H9 (cell line): ENCODE results near the gene BASP1. TPM values are rescaled to one million over a fixed set of nuclear protein-coding genes. Genes with fewer than 3 reads are reported as not detected.

Experiments used
- DNase-seq: peaks from one replicate; pipeline ENCODE4 v3.0.0-alpha.2; 2017
- H2AFZ ChIP-seq: one replicate; pipeline ENCODE4 v1.6.1; 2013; ENCODE audit warnings: mild to moderate bottlenecking, low read length, control low read depth, moderate library complexity
- H2AK5ac ChIP-seq: 2 replicates; pipeline ENCODE4 v1.6.1; 2013; ENCODE audit warnings: low read length, control low read depth, mixed read lengths; ENCODE audit not compliant: insufficient read length
- H2BK120ac ChIP-seq: one replicate; pipeline ENCODE4 v1.6.1; 2013; ENCODE audit warnings: low read depth, mild to moderate bottlenecking, low read length, control low read depth, inconsistent platforms; ENCODE audit not compliant: poor library complexity, severe bottlenecking
- H2BK12ac ChIP-seq: 2 replicates; pipeline ENCODE4 v1.6.1; 2013; ENCODE audit warnings: low read length, control low read depth, mixed read lengths, low read depth; ENCODE audit not compliant: insufficient read length
- H2BK15ac ChIP-seq: 2 replicates; pipeline ENCODE4 v1.6.1; 2013; ENCODE audit warnings: low read depth, low read length, control low read depth
- H2BK20ac ChIP-seq: one replicate; pipeline ENCODE4 v1.6.1; 2013; ENCODE audit warnings: low read depth, mild to moderate bottlenecking, low read length, control low read depth, inconsistent platforms; ENCODE audit not compliant: poor library complexity, severe bottlenecking
- H2BK5ac ChIP-seq: 2 replicates; pipeline ENCODE4 v1.6.1; 2013; ENCODE audit warnings: low read length, control low read depth, mixed read lengths; ENCODE audit not compliant: insufficient read length
- H3K14ac ChIP-seq: 2 replicates; pipeline ENCODE4 v1.6.1; 2013; ENCODE audit warnings: low read length, control low read depth; ENCODE audit not compliant: insufficient read depth
- H3K18ac ChIP-seq: 2 replicates; pipeline ENCODE4 v1.6.1; 2013; ENCODE audit warnings: low read depth, mild to moderate bottlenecking, mixed read lengths, low read length, control low read depth; ENCODE audit not compliant: insufficient read length
- H3K23ac ChIP-seq: 2 replicates; pipeline ENCODE4 v1.6.1; 2013; ENCODE audit warnings: low read length, control low read depth, mixed read lengths, low read depth; ENCODE audit not compliant: insufficient read length
- H3K23me2 ChIP-seq: 2 replicates; pipeline ENCODE4 v1.6.1; 2013; ENCODE audit warnings: low read depth, mild to moderate bottlenecking, mixed read lengths, low read length, control low read depth; ENCODE audit not compliant: insufficient read length, poor library complexity, severe bottlenecking
- H3K27ac ChIP-seq: 2 replicates; pipeline ENCODE4 v1.5.1; 2013; ENCODE audit warnings: low read length, control low read depth, mixed read lengths, low read depth; ENCODE audit not compliant: insufficient read length
- H3K27me3 ChIP-seq: 2 replicates; pipeline ENCODE4 v1.6.1; 2013; ENCODE audit warnings: low read length, control low read depth, inconsistent platforms; ENCODE audit not compliant: insufficient read depth
- H3K4ac ChIP-seq: 2 replicates; pipeline ENCODE4 v1.6.1; 2013; ENCODE audit warnings: low read depth, mild to moderate bottlenecking, control low read depth, inconsistent platforms, low read length, moderate library complexity
- H3K4me1 ChIP-seq: 2 replicates; pipeline ENCODE4 v1.6.1; 2013; ENCODE audit warnings: low read length, control low read depth, inconsistent platforms; ENCODE audit not compliant: insufficient read depth
- H3K4me2 ChIP-seq: 2 replicates; pipeline ENCODE4 v1.6.1; 2013; ENCODE audit warnings: low read length, control low read depth, mixed read lengths; ENCODE audit not compliant: insufficient read length, insufficient read depth
- H3K56ac ChIP-seq: 2 replicates; pipeline ENCODE4 v1.6.1; 2013; ENCODE audit warnings: low read depth, mild to moderate bottlenecking, mixed read lengths, low read length, control low read depth; ENCODE audit not compliant: insufficient read length
- H3K79me1 ChIP-seq: 2 replicates; pipeline ENCODE4 v1.6.1; 2013; ENCODE audit warnings: low read depth, mild to moderate bottlenecking, moderate library complexity, low read length, control low read depth, inconsistent platforms; ENCODE audit not compliant: insufficient read depth, poor library complexity, severe bottlenecking
- H3K79me2 ChIP-seq: 2 replicates; pipeline ENCODE4 v1.6.1; 2013; ENCODE audit warnings: low read length, control low read depth, inconsistent platforms; ENCODE audit not compliant: insufficient read depth
- H3K9ac ChIP-seq: 2 replicates; pipeline ENCODE4 v1.6.1; 2013; ENCODE audit warnings: low read length, control low read depth, mixed read lengths; ENCODE audit not compliant: insufficient read length; ENCODE audit errors: extremely low read depth
- H3K9me3 ChIP-seq: one replicate; pipeline ENCODE4 v1.6.1; 2013; ENCODE audit warnings: low read depth, low read length, inconsistent platforms; ENCODE audit not compliant: control insufficient read depth
- H3T11ph ChIP-seq: one replicate; pipeline ENCODE4 v1.6.1; 2013; ENCODE audit warnings: mild to moderate bottlenecking, low read length, control low read depth, inconsistent platforms
- H4K20me1 ChIP-seq: one replicate; pipeline ENCODE4 v1.6.1; 2013; ENCODE audit not compliant: control insufficient read depth, insufficient read length, insufficient read depth
- H4K5ac ChIP-seq: 2 replicates; pipeline ENCODE4 v1.6.1; 2013; ENCODE audit warnings: low read depth, mild to moderate bottlenecking, mixed read lengths, low read length, control low read depth; ENCODE audit not compliant: insufficient read length
- H4K8ac ChIP-seq: replicated peaks from 2 replicates; pipeline ENCODE4 v1.6.1; 2013; ENCODE audit warnings: low read length, control low read depth, mixed read lengths, low read depth; ENCODE audit not compliant: insufficient read length
- H4K91ac ChIP-seq: 2 replicates; pipeline ENCODE4 v1.6.1; 2013; ENCODE audit warnings: low read depth, mild to moderate bottlenecking, moderate library complexity, mixed read lengths, low read length, control low read depth; ENCODE audit not compliant: insufficient read length
- H3K27ac Mint-ChIP-seq, 3 experiments: 2 replicates in 2 of 3; 3 replicates in 1 of 3; pipeline ENCODE4 v1.8.0; 2020 to 2021; ENCODE audit warnings: mixed read lengths in 3 of 3, mild to moderate bottlenecking in 1 of 3, moderate library complexity in 1 of 3
- H3K27me3 Mint-ChIP-seq: 2 replicates; pipeline ENCODE4 v1.8.0; 2021; ENCODE audit warnings: low read depth, mild to moderate bottlenecking, moderate library complexity, mixed read lengths
- H3K36me3 Mint-ChIP-seq, 3 experiments: 2 replicates in 2 of 3; 3 replicates in 1 of 3; pipeline ENCODE4 v1.8.0; 2020 to 2021; ENCODE audit warnings: low read depth in 3 of 3, mixed read lengths in 3 of 3; ENCODE audit not compliant: insufficient read depth in 1 of 3
- H3K4me1 Mint-ChIP-seq, 2 experiments: 2 replicates each; pipeline ENCODE4 v1.8.0; 2020; ENCODE audit warnings: mixed read lengths in 2 of 2
- H3K4me3 Mint-ChIP-seq, 2 experiments: 2 replicates in 1 of 2; 3 replicates in 1 of 2; pipeline ENCODE4 v1.8.0; 2020 to 2021; ENCODE audit warnings: mild to moderate bottlenecking in 2 of 2, mixed read lengths in 2 of 2, moderate library complexity in 1 of 2
- H3K9me3 Mint-ChIP-seq, 2 experiments: 2 replicates in 1 of 2; 3 replicates in 1 of 2; pipeline ENCODE4 v1.8.0; 2020; ENCODE audit warnings: mild to moderate bottlenecking in 2 of 2, mixed read lengths in 2 of 2, moderate library complexity in 1 of 2
- CTCF ChIP-seq: fragments of 200-600 bp; sonication (generic); conservative IDR thresholded peaks from 3 replicates; pipeline ENCODE4 v1.8.0; 2021; ENCODE audit warnings: antibody characterized with exemption, mild to moderate bottlenecking
- WGBS: extraction: QIAGEN DNeasy Blood & Tissue Kit; methylation state at CpG from one replicate; pipeline ENCODE4 v1.1.7; 2013; ENCODE audit warnings: missing lambda C conversion rate, low lambda C conversion rate, mixed read lengths; ENCODE audit not compliant: insufficient read length; ENCODE audit errors: extremely low coverage; 5-methylcytosine and 5-hydroxymethylcytosine counted together
- total RNA-seq: library from RNA; stranded (reverse); gene quantifications from 2 replicates; pipeline ENCODE4 v1.2.1, GENCODE V29; 2021

BASP1 gene
- total RNA-seq, 1 experiment from 2014 or later: 180 TPM

GRCh38 chr5:17265041-17265440 is 47.6 kb downstream of the BASP1 start:
- Histone ChIP-seq H3K23me2 (no peaks in the 10 kb centered on the region), H3K79me2 (peaks cover 15% of the 10 kb centered on the region; the same call in 1 of the 2 replicates), H2AFZ (no peak overlapping the region), H3K79me1 (no peaks in the 10 kb centered on the region), H3K56ac (no peak overlapping the region), H2BK12ac (no peak overlapping the region), H3K18ac (no peak overlapping the region), H3K27ac (no peak overlapping the region), H3K4ac (no peak overlapping the region), H3K4me2 (no peak overlapping the region), H3K9ac (no peak overlapping the region), H3T11ph (no peak overlapping the region), H2AK5ac (no peak overlapping the region), H2BK15ac (no peak overlapping the region), H4K91ac (no peak overlapping the region), H3K9me3 (no peaks in the 10 kb centered on the region), H4K5ac (no peak overlapping the region), H2BK120ac (no peak overlapping the region), H3K27me3 (no peaks in the 10 kb centered on the region), H3K4me1 (no peaks in the 10 kb centered on the region; the same call in 1 of the 2 replicates), H2BK20ac (no peak overlapping the region), H4K20me1 (no peaks in the 10 kb centered on the region), H2BK5ac (no peak overlapping the region), H3K14ac (no peak overlapping the region), H3K23ac (no peak overlapping the region), H4K8ac (no peak overlapping the region)
- no peak for TF ChIP-seq CTCF
- Mint-ChIP-seq H3K36me3 (peaks cover 16 to 45% (median 40%) of the 10 kb centered on the region in 3 experiments), H3K4me3 (no peak overlapping the region), H3K27me3 (no peaks in the 10 kb centered on the region), H3K27ac (no peak overlapping the region), H3K9me3 (no peaks in the 10 kb centered on the region), H3K4me1 (peaks cover 43 to 54% of the 10 kb centered on the region in 2 experiments)
- no peak for DNase-seq
- WGBS: no CpG with 5 or more reads among the region's 2 CpGs
